Endothelial cell of hepatic sinusoid (primary cell): ENCODE measurements around the gene CNNM4.

ENCODE experiments used
- in situ Hi-C: cut with HindIII; loops from 2 replicates; pipeline ENCODE4 v1.10.0; 2017; ENCODE audit warnings: low sequenced_read_pairs

CNNM4 gene

DNA sequence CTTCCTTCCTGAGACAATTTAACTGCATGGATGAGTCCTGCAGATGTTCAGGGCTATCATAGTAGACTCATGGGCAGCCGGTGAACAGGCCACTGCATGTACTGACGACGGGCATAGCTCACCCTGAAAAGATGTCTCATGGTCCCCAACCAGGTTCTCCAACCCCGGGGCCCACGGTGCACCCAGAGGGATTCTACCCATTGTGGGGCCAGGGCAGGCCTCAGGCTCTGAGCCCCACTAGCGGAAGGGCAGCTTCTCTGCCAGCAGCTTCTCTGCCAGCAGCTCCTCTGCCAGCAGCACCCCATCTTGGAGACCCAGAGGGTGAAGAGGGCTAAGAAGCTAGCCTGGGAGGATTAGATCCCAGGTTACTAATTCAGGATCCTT lies 3.2 kb upstream of the CNNM4 start:
- in situ Hi-C loops = loop anchor here (5.0 kb wide), 1 partner anchor 55 kb away; no protein-coding TSS in a partner anchor

DNA sequence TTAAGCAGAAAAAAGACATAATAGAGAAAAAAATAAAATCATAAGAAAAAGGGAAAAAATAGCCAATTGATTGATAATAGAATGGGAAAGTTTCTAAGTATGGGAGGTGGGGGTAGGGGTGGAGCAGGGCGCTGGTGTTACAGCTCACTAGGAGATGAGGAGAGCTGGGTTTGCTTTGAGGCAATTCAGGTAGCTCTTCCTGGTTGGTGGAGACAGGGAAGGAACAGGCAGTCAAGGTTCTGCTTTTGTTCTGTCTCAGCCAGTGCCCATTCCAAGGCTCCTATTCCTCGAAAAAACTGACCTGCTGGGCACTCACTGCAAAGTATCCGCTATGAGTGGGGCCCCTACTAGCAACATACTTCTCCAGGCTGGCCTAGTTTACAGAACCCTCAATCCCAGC lies 1.7 kb upstream of the CNNM4 start:
- in situ Hi-C loops = loop anchor here (5.0 kb wide), 1 partner anchor 53 kb away; no protein-coding TSS in a partner anchor

DNA sequence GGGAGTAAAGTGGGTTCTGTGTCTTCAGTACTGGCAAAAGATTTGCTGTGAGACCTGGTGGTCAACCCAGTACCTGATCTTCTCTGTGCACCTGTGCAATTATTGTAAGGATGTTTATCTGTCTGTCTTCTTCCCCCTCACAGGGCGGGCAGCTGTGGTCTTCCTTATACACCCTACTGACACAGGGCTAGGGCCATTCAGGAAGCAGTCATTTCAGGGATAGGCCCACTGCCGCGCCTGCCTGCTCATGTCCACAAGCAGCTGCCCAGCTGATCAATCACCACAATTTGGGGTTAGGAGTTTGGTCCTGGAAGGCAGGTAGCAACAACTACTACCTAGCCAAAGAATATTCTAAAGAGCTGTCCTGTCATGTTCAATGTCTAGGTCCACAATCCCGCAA lies 1.2 kb upstream of the CNNM4 start:
- in situ Hi-C loops = loop anchor here (5.0 kb wide), 1 partner anchor 53 kb away; no protein-coding TSS in a partner anchor

DNA sequence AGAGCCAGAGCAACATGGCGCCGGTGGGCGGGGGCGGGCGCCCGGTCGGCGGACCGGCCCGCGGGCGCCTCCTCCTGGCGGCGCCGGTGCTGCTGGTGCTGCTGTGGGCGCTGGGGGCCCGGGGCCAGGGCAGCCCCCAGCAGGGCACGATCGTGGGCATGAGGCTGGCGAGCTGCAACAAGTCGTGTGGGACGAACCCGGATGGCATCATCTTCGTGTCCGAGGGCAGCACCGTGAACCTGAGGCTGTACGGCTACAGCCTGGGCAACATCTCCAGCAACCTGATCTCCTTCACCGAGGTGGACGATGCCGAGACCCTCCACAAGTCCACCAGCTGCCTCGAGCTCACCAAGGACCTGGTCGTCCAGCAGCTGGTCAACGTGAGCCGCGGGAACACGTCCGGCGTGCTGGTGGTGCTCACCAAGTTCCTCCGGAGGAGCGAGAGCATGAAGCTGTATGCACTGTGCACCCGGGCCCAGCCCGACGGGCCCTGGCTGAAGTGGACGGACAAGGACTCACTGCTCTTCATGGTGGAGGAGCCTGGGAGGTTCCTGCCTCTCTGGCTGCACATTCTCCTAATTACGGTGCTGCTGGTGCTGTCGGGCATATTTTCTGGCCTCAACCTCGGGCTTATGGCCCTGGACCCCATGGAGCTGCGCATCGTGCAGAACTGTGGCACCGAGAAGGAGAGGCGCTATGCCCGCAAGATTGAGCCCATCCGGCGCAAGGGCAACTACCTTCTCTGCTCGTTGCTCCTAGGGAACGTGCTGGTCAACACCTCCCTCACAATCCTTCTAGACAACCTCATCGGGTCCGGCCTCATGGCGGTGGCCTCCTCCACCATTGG lies 507 bp downstream of the CNNM4 start:
- in situ Hi-C loops = no loop called here

DNA sequence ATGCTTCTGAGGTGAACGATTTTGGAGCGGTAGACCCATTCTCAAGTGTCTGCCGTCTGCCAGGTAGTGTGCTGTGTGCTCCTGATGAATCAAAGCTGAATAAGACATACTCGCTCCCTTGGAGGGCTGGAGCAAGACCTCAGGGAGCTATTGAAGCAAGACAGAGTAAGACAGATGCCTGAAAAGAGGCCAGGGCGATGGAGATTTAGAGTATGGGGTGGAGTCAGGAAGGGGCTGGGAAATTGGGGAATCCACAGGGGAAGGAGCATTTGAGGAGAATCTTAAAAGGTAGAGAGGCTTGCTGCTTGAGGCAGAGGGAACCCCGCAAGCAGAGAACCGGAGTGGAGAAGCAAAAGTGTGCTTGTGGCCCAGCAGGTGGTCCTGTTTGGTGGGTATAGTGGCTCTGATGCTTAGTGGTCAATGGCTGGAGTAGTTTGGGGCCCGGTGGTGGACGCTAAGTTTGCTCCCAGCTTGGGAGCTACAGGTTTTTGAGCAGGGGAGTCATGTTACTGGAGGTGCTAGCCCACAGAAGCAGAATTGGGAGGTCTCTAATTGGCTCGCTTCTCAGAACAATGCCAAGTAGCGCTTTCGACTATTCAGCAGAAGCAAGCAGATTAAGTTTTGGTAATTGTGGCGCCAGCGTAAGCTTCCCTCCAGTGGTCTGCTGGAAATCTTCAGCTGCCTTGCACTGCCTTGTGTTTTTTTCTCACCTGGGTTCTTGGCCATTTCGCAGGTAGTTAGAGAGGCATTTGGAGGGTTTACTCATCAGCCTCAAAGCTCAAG lies 2.0 kb downstream of the CNNM4 start:
- in situ Hi-C loops = no loop called here

DNA sequence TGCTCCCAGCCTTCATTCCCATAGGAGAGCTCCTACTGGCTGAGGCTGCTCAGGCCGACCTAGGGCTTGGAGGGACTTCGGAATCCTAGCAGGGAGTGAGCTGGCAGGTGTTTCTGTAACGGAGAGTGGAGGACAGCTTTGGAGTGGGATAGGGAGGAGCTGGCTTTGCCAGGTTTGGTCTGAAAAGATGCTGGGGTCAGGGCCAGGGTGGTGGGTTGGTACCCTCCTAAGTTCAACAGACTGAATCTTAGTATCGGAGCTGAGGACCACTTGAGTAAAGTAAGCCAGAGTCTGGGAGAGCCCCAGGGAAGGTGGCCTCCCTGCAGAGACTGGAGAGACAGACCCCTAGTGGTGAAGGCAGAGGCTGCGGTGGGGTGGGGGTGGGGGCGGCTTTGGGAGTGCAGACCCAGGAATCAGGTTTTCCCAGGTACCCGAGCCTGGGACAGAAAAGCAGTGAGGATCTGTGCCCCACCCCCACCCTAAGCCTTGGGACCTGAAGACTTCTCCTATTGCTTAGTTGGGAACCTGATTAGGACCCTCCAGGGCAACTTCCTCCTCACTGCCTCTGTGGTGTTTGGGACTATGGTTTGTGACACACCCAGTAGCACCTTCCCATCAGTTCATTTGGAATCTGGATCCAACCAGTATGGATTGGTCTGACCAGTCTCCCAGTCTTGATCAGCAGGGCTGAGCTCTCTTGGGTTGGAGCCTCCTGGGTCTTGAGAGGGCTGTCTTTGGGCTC lies 3.0 kb downstream of the CNNM4 start:
- in situ Hi-C loops = no loop called here

DNA sequence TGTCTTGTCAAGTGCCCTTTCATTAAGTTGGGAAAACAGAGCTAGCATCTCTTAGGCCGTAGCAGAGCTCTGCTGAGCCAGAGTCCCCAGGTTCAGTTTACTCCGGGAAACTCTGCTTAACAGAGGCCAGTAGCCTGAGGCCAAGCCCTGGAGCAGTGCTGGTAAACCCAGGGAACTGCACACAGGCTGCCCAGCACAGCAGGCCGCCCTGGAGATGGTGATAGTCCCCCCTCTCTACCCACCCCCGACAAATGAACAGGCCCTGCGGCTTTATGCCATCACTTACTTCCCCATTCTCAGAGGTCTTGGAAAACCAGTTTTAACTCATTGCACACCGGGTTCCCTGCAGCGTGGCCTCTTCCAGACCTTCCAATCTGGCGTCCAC lies 3.5 kb downstream of the CNNM4 start:
- in situ Hi-C loops = no loop called here

DNA sequence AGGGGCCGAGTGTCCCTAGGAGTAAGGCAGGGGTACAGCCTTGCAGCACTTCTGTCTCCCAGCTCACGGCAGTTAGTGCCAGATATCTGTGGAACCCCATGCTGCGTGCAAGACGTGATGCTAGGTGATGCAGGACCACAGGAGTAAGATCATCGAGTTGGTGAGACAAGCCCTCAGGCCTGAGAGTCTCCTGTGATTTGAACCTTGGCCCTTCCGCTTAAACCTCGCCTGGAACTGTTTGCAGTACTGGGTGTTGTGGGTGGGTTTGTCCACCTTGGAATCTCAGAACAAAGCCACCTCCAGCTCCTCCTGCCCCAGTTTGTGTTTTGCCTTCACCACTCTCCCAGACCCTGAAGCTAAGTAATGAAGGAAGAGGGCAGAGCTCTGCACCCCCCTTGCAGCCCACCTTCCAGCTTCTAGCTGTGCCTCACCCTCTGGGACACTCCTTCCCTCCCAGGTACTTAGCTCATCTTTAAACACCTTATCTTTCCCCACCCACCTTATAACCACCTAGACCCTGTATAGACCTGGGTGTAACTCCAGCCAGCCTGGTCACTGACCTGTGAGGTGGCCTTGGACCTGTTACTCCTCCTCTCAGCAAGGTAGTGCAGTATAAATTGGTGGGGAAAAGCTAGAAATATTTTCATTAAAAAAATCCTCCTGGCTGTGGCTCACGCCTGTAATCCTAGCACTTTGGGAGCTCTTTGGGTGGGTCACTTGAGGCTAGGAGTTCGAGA lies 6.6 kb downstream of the CNNM4 start:
- in situ Hi-C loops = no loop called here

DNA sequence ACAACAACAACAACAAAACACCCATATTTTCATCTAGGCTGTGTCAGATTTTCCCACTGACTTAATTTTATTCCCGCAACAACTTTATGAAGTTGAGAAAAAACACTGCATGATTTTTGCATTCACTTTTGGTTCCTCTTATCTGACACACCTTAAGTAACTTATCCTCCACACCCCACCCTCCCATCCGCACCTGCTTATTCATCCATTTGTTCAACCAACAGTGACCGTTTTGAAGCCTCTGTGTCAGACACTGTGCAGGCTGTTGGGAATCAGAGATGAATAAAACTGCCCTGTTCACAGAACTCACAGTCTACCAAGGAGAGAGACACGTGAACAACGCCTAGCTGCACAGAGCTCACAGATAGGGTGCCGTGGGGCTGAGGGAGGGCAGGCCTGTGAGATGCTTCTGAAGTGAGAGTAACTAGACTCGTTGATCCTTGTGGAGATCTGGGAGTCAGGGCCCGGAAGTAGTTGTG lies 7.4 kb downstream of the CNNM4 start:
- in situ Hi-C loops = no loop called here

DNA sequence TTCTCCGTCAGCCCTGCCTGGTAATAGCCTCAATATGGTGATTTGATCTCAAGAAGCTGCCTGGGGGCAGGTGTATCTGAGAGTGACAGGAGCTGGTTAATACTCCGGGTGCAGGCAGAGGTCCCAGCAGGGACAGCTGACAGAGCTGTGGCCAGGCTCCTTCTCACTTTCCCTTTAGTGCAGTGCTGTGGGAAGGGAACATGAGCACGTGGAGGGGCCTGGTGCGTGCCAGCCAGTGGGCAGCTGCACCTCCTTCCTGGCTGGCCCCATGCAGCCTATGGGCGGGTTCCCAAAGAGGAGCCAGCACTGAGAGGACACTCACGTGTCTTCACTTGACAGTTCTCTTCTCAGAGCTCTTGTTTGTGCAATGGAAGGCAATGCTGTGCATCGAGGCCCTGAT lies 9.1 kb downstream of the CNNM4 start:
- in situ Hi-C loops = no loop called here

DNA sequence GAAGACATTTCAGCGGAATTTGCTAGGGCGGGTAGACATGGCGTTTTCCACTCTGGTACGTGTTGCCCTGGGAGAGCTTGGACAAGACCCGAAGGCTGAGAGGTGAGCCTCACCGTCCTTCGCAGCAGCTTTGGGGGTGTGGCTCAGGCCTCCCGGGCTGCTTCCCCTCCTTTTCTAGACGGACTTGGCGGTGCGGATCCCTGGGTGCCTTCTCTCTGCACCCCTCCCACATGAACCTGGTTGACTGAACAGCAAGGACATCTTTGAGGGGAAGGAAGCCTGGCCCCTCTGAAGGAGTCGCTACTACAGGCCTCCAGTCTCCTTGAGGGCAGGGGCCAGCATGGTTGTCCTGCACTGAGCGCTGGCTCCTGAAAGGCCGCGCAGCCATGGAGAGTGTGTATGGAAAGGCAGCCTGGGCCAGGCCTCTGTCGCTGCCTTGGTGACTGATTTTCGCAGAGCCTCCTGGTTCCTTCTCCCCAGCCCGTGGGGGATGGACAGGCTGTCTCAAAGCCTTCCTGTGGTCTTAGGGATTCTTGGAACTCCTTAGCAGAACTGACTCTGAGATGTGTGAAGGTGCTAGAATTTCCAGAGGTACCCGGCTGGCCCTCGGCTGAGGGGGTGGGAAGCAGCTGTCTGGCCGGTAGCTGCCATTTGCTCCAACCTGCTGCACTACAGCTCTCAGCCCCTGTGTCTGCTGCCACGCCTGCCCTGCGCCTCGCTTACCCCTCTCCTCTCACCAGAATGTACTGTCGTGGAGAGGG lies 9.9 kb downstream of the CNNM4 start:
- in situ Hi-C loops = no loop called here

DNA sequence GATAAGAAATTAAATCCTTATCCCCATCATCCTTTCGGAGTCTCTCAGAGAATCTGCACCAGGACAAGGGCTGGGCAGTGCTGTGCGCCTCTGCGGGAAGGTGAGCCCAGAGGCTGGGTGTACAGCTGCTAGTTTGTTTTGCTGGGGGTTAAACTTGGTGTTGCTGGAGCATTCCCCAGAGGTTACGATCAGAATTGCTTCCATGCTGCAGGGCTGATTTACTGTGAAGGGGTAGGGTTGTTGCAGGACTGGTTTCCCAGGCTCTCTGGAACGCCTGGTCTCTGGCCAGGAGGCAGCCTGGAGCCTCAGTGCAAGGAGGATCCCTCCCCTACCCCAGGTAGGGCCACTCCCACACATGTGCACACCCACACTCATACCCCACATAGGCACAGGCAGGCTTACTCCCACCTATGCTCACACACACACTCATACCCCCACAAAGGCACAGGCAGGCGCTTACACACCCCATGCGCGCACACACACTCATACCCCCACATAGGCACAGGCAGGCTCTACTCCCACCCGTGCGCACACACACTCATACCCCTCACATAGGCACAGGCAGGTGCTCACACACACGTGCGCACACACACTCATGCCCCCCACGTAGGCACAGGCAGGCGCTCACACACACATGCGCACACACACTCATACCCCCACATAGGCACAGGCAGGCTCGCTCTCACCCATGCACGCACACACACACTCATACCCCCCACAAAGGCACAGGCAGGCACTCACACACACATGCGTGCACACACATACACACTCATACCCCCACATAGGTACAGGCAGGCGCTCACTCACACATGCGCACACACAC lies 11.3 kb downstream of the CNNM4 start:
- in situ Hi-C loops = no loop called here

DNA sequence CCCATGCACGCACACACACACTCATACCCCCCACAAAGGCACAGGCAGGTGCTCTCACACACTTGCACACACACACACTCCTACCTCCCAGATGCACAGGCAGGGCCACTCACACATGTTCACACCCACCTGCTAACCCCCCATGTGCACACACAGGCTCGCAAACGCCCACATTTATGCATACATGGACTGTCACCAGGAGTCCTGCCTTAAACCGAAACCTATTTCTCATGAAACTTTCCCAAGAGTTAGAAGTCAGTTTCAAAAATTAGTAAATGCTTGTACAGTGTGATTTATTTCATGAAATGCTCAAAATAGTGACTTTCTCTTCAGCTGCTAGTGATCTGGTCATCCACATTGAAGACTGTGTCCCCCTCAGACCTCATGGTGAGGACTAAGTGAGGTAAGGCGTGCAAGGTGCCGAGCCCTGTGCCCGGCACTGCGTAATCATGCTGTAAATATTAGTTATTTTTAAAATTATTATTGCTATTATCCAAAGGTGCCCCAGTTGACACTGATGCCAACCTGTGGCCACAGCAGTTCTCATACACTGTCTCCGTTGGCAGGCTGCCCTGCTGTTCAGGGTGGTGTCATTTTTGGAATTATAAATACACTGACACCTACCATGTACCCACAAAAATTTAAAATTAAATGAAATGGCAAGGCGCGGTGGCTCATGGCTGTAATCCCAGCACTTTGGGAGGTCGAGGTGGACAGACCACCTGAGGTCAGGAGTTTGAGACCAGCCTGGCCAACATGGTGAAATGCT lies 12.4 kb downstream of the CNNM4 start:
- in situ Hi-C loops = no loop called here

DNA sequence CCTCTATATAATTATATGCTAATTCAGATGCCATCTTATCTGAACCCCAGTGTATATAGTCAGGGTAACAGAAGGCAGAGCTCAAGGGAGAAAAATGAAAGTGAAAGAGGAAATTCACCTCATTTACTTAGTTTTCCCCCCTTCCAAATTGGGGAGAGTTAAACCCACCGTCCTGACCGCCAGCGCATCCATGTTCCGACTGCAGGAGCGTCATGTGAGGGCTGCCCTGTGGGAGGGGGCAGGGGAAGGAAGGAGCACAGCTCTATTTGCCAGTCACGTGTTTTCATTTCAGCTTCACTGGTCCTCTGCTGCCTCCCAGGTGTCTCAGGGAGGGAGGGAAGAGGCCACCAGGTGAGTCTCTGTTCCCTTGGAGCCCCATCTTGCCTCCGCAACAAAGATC lies 13.2 kb downstream of the CNNM4 start:
- in situ Hi-C loops = no loop called here

DNA sequence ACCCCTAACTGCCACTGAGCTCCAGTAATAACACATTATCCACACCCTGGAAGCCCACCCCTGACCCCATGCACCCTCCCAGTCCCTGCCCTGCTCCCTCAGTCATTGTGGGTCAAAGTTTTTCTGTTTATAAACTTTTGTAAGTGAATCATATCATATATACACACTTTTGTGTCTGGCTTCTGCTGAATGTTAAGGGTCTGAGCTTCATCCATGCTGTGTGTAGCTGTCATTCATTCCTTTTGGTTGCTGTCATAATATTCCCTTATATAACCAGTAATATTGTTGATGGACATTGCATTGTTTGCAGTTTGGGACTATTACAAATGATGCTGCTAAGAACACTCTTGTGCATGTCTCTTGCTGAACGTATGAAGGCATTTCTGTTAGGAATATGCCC lies 14.5 kb downstream of the CNNM4 start:
- in situ Hi-C loops = no loop called here

DNA sequence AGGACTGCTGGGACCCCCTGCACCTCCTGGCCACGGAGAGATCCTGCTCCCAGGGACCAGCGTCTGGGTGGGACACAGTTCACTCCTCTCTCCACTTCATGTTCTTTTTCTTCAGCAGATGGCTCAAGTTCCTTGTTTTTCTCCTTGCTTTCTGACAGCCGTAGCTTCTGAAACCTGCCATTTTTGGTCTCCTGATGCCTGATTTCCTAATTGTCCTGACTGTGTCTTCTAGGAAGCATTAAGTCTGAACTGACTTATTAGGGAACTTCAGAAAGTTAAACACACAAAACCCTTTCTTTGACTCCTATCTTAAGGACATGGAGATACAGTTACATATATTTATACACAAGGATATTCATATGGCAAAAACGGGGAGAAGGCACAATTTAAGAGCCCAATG lies 22.7 kb downstream of the CNNM4 start:
- in situ Hi-C loops = no loop called here

DNA sequence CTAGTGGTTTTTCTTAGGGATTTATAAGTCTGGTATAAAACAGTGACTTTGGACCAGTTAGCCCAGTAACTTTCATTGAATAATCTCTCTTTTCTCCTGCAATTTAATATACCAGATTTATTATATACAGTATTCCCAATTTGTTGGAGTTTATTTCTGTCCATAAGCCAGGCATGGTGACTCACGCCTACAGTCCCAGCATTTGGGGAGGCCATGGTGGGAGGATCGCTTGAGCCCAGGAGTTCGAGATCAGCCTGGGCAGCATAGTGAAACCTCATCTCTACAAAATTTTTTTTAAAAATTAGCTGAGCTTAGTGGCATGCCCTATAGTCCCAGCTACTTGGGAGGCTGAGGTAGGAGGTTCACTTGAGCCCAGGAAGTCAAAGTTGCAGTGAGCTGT lies 26.7 kb downstream of the CNNM4 start:
- in situ Hi-C loops = no loop called here
